K562 (cell line): ENCODE data around the gene FUNDC1. TPM values are rescaled to one million over a fixed set of nuclear protein-coding genes. Genes with fewer than 3 reads are reported as not detected.

Experiments used
- CHD1 ChIP-seq: fragments of 200-600 bp; sonication (generic); IDR thresholded peaks from one replicate; pipeline ENCODE4 v1.6.1; 2012; ENCODE audit warnings: mild to moderate bottlenecking, moderate library complexity, low read length, inconsistent platforms
- CTCFL ChIP-seq: IDR thresholded peaks from 2 replicates; pipeline ENCODE4 v1.6.1; 2011; ENCODE audit warnings: borderline replicate concordance, low read depth, mild to moderate bottlenecking, moderate library complexity, low read length; ENCODE audit not compliant: insufficient read depth, poor library complexity, severe bottlenecking
- FOXP1 ChIP-seq: sonication (generic); formaldehyde crosslinking; IDR thresholded peaks from 2 replicates; pipeline ENCODE4 v1.8.0; 2022; ENCODE audit warnings: mild to moderate bottlenecking, missing genetic modification reagents
- HCFC1 ChIP-seq: IDR thresholded peaks from 2 replicates; pipeline ENCODE4 v1.6.1; 2012; ENCODE audit warnings: low read depth, low read length, improper control_type of control experiment
- HDAC1 ChIP-seq, 2 experiments: fragments of 450-650 bp; IDR thresholded peaks; 2 replicates each; pipeline ENCODE4 v1.6.1; 2016 to 2017; ENCODE audit warnings: inconsistent platforms in 1 of 2, mild to moderate bottlenecking in 1 of 2, moderate library complexity in 1 of 2
- HDAC2 ChIP-seq: fragments of 450-650 bp; IDR thresholded peaks from 2 replicates; pipeline ENCODE4 v1.6.1; 2016; ENCODE audit warnings: mild to moderate bottlenecking
- ILK ChIP-seq: fragments of 450-650 bp; IDR thresholded peaks from 2 replicates; pipeline ENCODE4 v1.6.1; 2016; ENCODE audit warnings: missing genetic modification characterization, low read depth, mild to moderate bottlenecking, missing compliant biosample characterization, moderate library complexity, borderline replicate concordance
- KDM5B ChIP-seq: fragments of 200-600 bp; sonication (generic); IDR thresholded peaks from 2 replicates; pipeline ENCODE4 v1.6.1; 2012; ENCODE audit warnings: low read depth, mild to moderate bottlenecking, moderate library complexity, low read length, control low read depth, inconsistent platforms; ENCODE audit not compliant: insufficient replicate concordance
- LCOR ChIP-seq: sonication (generic); formaldehyde crosslinking; IDR thresholded peaks from 2 replicates; pipeline ENCODE4 v1.8.0; 2022; ENCODE audit warnings: mild to moderate bottlenecking, missing genetic modification reagents
- MCM5 ChIP-seq: fragments of 450-650 bp; IDR thresholded peaks from 2 replicates; pipeline ENCODE4 v1.6.1; 2016; ENCODE audit warnings: low read depth
- MEF2D ChIP-seq: conservative IDR thresholded peaks from 2 replicates; pipeline ENCODE4 v1.6.1; 2016; ENCODE audit warnings: low read depth, missing genetic modification characterization, missing compliant biosample characterization
- MNT ChIP-seq, 2 experiments: fragments of 450-650 bp; conservative IDR thresholded peaks; 2 replicates each; pipeline ENCODE4 v1.6.1; 2017; ENCODE audit warnings: mild to moderate bottlenecking in 2 of 2, moderate library complexity in 2 of 2
- NCOR1 ChIP-seq: fragments of 450-650 bp; IDR thresholded peaks from 2 replicates; pipeline ENCODE4 v1.6.1; 2016; ENCODE audit warnings: mild to moderate bottlenecking, moderate library complexity
- PHF8 ChIP-seq: fragments of 200-600 bp; sonication (generic); IDR thresholded peaks from 2 replicates; pipeline ENCODE4 v1.6.1; 2012; ENCODE audit warnings: mixed run types, mild to moderate bottlenecking, inconsistent platforms, low read length, moderate library complexity, borderline replicate concordance
- PPARD ChIP-seq: fragments of 250-450 bp; sonication (Bioruptor Pico); IDR thresholded peaks from 2 replicates; pipeline ENCODE4 v1.8.0; 2022; ENCODE audit warnings: inconsistent platforms, mild to moderate bottlenecking, moderate library complexity
- SLC30A9 ChIP-seq: fragments of 250-450 bp; sonication (Bioruptor Pico); IDR thresholded peaks from 2 replicates; pipeline ENCODE4 v1.8.0; 2022; ENCODE audit warnings: mild to moderate bottlenecking, moderate library complexity
- SMAD2 ChIP-seq: fragments of 150-350 bp; IDR thresholded peaks from 2 replicates; pipeline ENCODE4 v1.6.1; 2014; ENCODE audit warnings: low read depth, mild to moderate bottlenecking, low read length
- ZNF263 ChIP-seq: sonication (generic); formaldehyde crosslinking; IDR thresholded peaks from 2 replicates; pipeline ENCODE4 v1.8.0; 2022; ENCODE audit warnings: mild to moderate bottlenecking, missing genetic modification reagents, borderline replicate concordance
- ZNF639 ChIP-seq, 2 experiments: fragments of 200-800 bp in 1 of 2; sonication (Bioruptor generic) in 1 of 2; sonication (generic) in 1 of 2; formaldehyde crosslinking in 1 of 2; IDR thresholded peaks in 1 of 2; conservative IDR thresholded peaks in 1 of 2; 2 replicates each; pipeline versions ENCODE4 v1.5.0 to v1.6.1; 2016 to 2020; ENCODE audit warnings: missing compliant biosample characterization in 1 of 2, missing genetic modification characterization in 1 of 2, missing genetic modification reagents in 1 of 2
- polyA plus RNA-seq, 8 experiments: library from polyadenylated mRNA; depleted of rRNA in 4 of 8; stranded (reverse) in 5 of 8; unstranded in 3 of 8; fragments of >200 nt; fragmentation: Nextera tagmentation in 2 of 8; fragmentation: Illumina TruSeq in 1 of 8; extraction: Ambion mirVana in 2 of 8; extraction: Trizol in 1 of 8; gene quantifications; 2 replicates each; pipeline versions ENCODE4 v1.2.1 to v1.2.3, GENCODE V29; 2011 to 2014; ENCODE audit warnings: inconsistent platforms in 1 of 8, missing spikeins in 1 of 8
- total RNA-seq, 7 experiments: library from RNA; depleted of rRNA in 6 of 7; stranded (reverse); fragments of >200 nt in 6 of 7; fragmentation: Illumina TruSeq in 2 of 7; extraction: Trizol in 2 of 7; gene quantifications; 2 replicates each; pipeline versions ENCODE4 v1.2.1 to v1.2.3, GENCODE V29; 2011 to 2021; ENCODE audit warnings: low replicate concordance in 1 of 7
- TF ChIP-seq, protein P1 (sequence below): fragments of 450-650 bp; IDR thresholded peaks from one replicate; pipeline ENCODE4 v1.6.1; 2018; ENCODE audit warnings: mild to moderate bottlenecking, moderate library complexity; ENCODE audit not compliant: partially characterized antibody
- TF ChIP-seq, protein P2 (sequence below): sonication (generic); formaldehyde crosslinking; IDR thresholded peaks from 2 replicates; pipeline ENCODE4 v1.8.0; 2022; ENCODE audit warnings: mild to moderate bottlenecking, missing genetic modification reagents

The FUNDC1 gene
- total and polyA plus RNA-seq, 9 of the 15 experiments (the other 6 are each of a cell fraction or from before 2014, with no cell fraction given): 15.6 to 59.1 (median 29.3) TPM

GRCh38 chrX:44483965-44484606 is 58.6 kb downstream of the FUNDC1 start (continued):
- TF ChIP-seq MCM5 (no peak), PHF8 (no peak), HCFC1 (no peak), HDAC1 (IDR thresholded peaks at IDR 0.05) (no peak), HDAC2 (no peak), ZNF639 (CRISPR knock-in tag; conservative IDR thresholded peaks at IDR 0.05 in 1 of 2, IDR thresholded peaks at IDR 0.05 in 1 of 2) (peak in 1 of 2 experiments; percentile 91; a peak in 2 of 4 replicates), FOXP1 (CRISPR knock-in tag) (no peak), CTCFL (no peak), NCOR1 (no peak), MEF2D (tag) (peak; percentile 92), ZNF263 (CRISPR knock-in tag) (no peak), SMAD2 (no peak), CHD1 (no peak), SLC30A9 (CRISPR knock-in tag) (no peak), PPARD (CRISPR knock-in tag) (no peak), ILK (tag) (peak; percentile 81), KDM5B (no peak), MNT (conservative IDR thresholded peaks at IDR 0.05) (no peak), LCOR (CRISPR knock-in tag) (no peak)
- TF ChIP-seq, protein P1, sequence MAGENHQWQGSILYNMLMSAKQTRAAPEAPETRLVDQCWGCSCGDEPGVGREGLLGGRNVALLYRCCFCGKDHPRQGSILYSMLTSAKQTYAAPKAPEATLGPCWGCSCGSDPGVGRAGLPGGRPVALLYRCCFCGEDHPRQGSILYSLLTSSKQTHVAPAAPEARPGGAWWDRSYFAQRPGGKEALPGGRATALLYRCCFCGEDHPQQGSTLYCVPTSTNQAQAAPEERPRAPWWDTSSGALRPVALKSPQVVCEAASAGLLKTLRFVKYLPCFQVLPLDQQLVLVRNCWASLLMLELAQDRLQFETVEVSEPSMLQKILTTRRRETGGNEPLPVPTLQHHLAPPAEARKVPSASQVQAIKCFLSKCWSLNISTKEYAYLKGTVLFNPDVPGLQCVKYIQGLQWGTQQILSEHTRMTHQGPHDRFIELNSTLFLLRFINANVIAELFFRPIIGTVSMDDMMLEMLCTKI: no peak
- TF ChIP-seq, protein P2, sequence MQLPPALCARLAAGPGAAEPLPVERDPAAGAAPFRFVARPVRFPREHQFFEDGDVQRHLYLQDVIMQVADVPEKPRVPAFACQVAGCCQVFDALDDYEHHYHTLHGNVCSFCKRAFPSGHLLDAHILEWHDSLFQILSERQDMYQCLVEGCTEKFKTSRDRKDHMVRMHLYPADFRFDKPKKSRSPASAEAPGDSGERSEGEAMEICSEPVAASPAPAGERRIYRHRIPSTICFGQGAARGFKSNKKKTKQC (CRISPR knock-in tag): no peak
